ENCODE results near the gene AMIGO1.

Gene AMIGO1

GRCh38 chr1:109531826-109532364 is 22.4 kb upstream of the AMIGO1 start:
- DNase-seq (ENCODE audit: insufficient read length, low spot score) = no peak
- FAIRE-seq = no peak
- no peak for TF ChIP-seq CTCF (IDR thresholded peaks at IDR 0.05; ENCODE audit: insufficient read depth, missing control alignments)

GRCh38 chr1:109531380-109531779 is 21.9 kb upstream of the AMIGO1 start:
- no peak for DNase-seq (ENCODE audit: insufficient read length, low spot score)
- TF ChIP-seq CTCF (IDR thresholded peaks at IDR 0.05; ENCODE audit: insufficient read depth, missing control alignments) = no peak
- FAIRE-seq = no peak

- DNase-seq (ENCODE audit: insufficient read length, low spot score) (no peak), FAIRE-seq (no peak)
- no peak for TF ChIP-seq CTCF (IDR thresholded peaks at IDR 0.05; ENCODE audit: insufficient read depth, missing control alignments)
Observed at GRCh38 chr1:109530457-109531087, 21.0 kb upstream of the AMIGO1 start.

GRCh38 chr1:109529881-109530456 is 20.4 kb upstream of the AMIGO1 start:
- TF ChIP-seq CTCF (IDR thresholded peaks at IDR 0.05; ENCODE audit: insufficient read depth, missing control alignments) = no peak
- DNase-seq (ENCODE audit: insufficient read length, low spot score) (no peak), FAIRE-seq (no peak)

GRCh38 chr1:109528712-109529111 is 19.2 kb upstream of the AMIGO1 start:
- no peak for TF ChIP-seq CTCF (IDR thresholded peaks at IDR 0.05; ENCODE audit: insufficient read depth, missing control alignments)
- DNase-seq (ENCODE audit: insufficient read length, low spot score) = no peak
- no peak for FAIRE-seq

- DNase-seq (ENCODE audit: insufficient read length, low spot score) (no peak), FAIRE-seq (no peak)
- no peak for TF ChIP-seq CTCF (IDR thresholded peaks at IDR 0.05; ENCODE audit: insufficient read depth, missing control alignments)
Observed at GRCh38 chr1:109527846-109528695, 18.5 kb upstream of the AMIGO1 start.
